ENCODE measurements around the gene SFXN4. TPM values are rescaled to one million over a fixed set of nuclear protein-coding genes. Genes with fewer than 3 reads are reported as not detected.

The SFXN4 gene
- total and polyA plus RNA-seq, 2 donors from 2014 or later: 21.9 to 59.7 TPM

- Histone ChIP-seq H3K9ac (ENCODE audit: low read length in 3 of 3) (no peak overlapping the region), H3K4me1 (ENCODE audit: control insufficient read depth in 2 of 3, insufficient read depth in 2 of 3, low read depth in 1 of 3, low read length in 3 of 3) (no peaks in the 10 kb centered on the region), H3K27ac (ENCODE audit: low read depth in 2 of 2, low read length in 2 of 2) (no peak overlapping the region), H3K9me3 (ENCODE audit: control insufficient read depth in 2 of 3, insufficient read depth in 1 of 3, low read length in 3 of 3) (no peaks in the 10 kb centered on the region), H3K4me3 (ENCODE audit: low read length in 3 of 3) (no peak overlapping the region), H3K27me3 (ENCODE audit: control insufficient read depth, insufficient read depth, low read length) (no peaks in the 10 kb centered on the region), H3K36me3 (ENCODE audit: control insufficient read depth in 2 of 3, insufficient read depth in 3 of 3, low read length in 3 of 3) (no peaks in the 10 kb centered on the region)
- intact Hi-C loops (cut with DNase I): loop anchor here (10.0 kb wide), 1 partner anchor 224 kb away; no protein-coding TSS in a partner anchor
- TF ChIP-seq CTCF (IDR thresholded peaks at IDR 0.05; ENCODE audit: borderline replicate concordance, extremely low read depth, insufficient read depth): no peak
- DNase-seq (no peak), FAIRE-seq (no peak)
These were observed 25.7 kb upstream of the SFXN4 start for GRCh38 chr10:119190954-119191785.

GRCh38 chr10:119190353-119190752 lies 24.8 kb upstream of the SFXN4 start:
- no peak for TF ChIP-seq CTCF (IDR thresholded peaks at IDR 0.05; ENCODE audit: borderline replicate concordance, extremely low read depth, insufficient read depth)
- Histone ChIP-seq H3K9me3 (ENCODE audit: control insufficient read depth in 2 of 3, insufficient read depth in 1 of 3, low read length in 3 of 3) (no peaks in the 10 kb centered on the region), H3K4me1 (ENCODE audit: control insufficient read depth in 2 of 3, insufficient read depth in 2 of 3, low read depth in 1 of 3, low read length in 3 of 3) (no peaks in the 10 kb centered on the region), H3K27me3 (ENCODE audit: control insufficient read depth, insufficient read depth, low read length) (no peaks in the 10 kb centered on the region), H3K36me3 (ENCODE audit: control insufficient read depth in 2 of 3, insufficient read depth in 3 of 3, low read length in 3 of 3) (no peaks in the 10 kb centered on the region), H3K4me3 (ENCODE audit: low read length in 3 of 3) (no peak overlapping the region), H3K27ac (ENCODE audit: low read depth in 2 of 2, low read length in 2 of 2) (no peak overlapping the region), H3K9ac (ENCODE audit: low read length in 3 of 3) (no peak overlapping the region)
- DNase-seq (no peak), FAIRE-seq (no peak)
- intact Hi-C loops (cut with DNase I): loop anchor here (10.0 kb wide), 1 partner anchor 224 kb away; no protein-coding TSS in a partner anchor

GRCh38 chr10:119189811-119190282 lies 24.3 kb upstream of the SFXN4 start:
- no peak for DNase-seq
- no peaks in the 10 kb centered on the region for H3K27me3 ChIP-seq (ENCODE audit: control insufficient read depth, insufficient read depth, low read length)
- H3K9me3 ChIP-seq (ENCODE audit: control insufficient read depth in 2 of 3, insufficient read depth in 1 of 3, low read length in 3 of 3): no peaks in the 10 kb centered on the region
- intact Hi-C loops (cut with DNase I): loop anchor here (10.0 kb wide), 1 partner anchor 225 kb away; no protein-coding TSS in a partner anchor
- no peaks in the 10 kb centered on the region for H3K36me3 ChIP-seq (ENCODE audit: control insufficient read depth in 2 of 3, insufficient read depth in 3 of 3, low read length in 3 of 3)
- FAIRE-seq: no peak
- no peaks in the 10 kb centered on the region for H3K4me1 ChIP-seq (ENCODE audit: control insufficient read depth in 2 of 3, insufficient read depth in 2 of 3, low read depth in 1 of 3, low read length in 3 of 3)
- no peak overlapping the region for H3K9ac ChIP-seq (ENCODE audit: low read length in 3 of 3)
- H3K4me3 ChIP-seq (ENCODE audit: low read length in 3 of 3): no peak overlapping the region
- no peak for TF ChIP-seq CTCF (IDR thresholded peaks at IDR 0.05; ENCODE audit: borderline replicate concordance, extremely low read depth, insufficient read depth)
- H3K27ac ChIP-seq (ENCODE audit: low read depth in 2 of 2, low read length in 2 of 2): no peak overlapping the region
